GM18868 (cell line): ENCODE measurements around the gene PCNX1.
A peak's percentile ranks its signal among the peaks of the same experiment; 100 is the strongest.
"Not testable (repeated sequence)": the region's sequence is repeated elsewhere in the genome, so short reads cannot be mapped to it uniquely, and the experiment has no call there.

Experiments
- ATAC-seq: cut with Tn5 transposase; IDR thresholded peaks from one replicate; pipeline ENCODE4 v1.9.1; 2021; ENCODE audit warnings: mild to moderate bottlenecking, moderate library complexity; ENCODE audit not compliant: unreplicated experiment

The PCNX1 gene

GRCh38 chr14:70915415-70915814 lies 8.2 kb downstream of the PCNX1 start:
- no peak for ATAC-seq

- no peak for ATAC-seq
Measured at GRCh38 chr14:70916300-70916699, 9.0 kb downstream of the PCNX1 start.

GRCh38 chr14:70916799-70917198 lies 9.5 kb downstream of the PCNX1 start:
- ATAC-seq, result no peak

- no peak for ATAC-seq
Measured at GRCh38 chr14:70917633-70918032, 10.4 kb downstream of the PCNX1 start.

GRCh38 chr14:70919774-70920173 lies 12.5 kb downstream of the PCNX1 start:
- no peak for ATAC-seq

GRCh38 chr14:70920608-70921007 lies 13.3 kb downstream of the PCNX1 start:
- ATAC-seq, result no peak

GRCh38 chr14:70921669-70922068 lies 14.4 kb downstream of the PCNX1 start:
- no peak for ATAC-seq

GRCh38 chr14:70924521-70924920 lies 17.3 kb downstream of the PCNX1 start:
- ATAC-seq, result no peak

GRCh38 chr14:70926235-70926830 lies 19.1 kb downstream of the PCNX1 start:
- ATAC-seq, result no peak

GRCh38 chr14:70931008-70931407 lies 23.7 kb downstream of the PCNX1 start:
- no peak for ATAC-seq

- no peak for ATAC-seq
Measured at GRCh38 chr14:70934084-70934483, 26.8 kb downstream of the PCNX1 start.

GRCh38 chr14:70934502-70935134 lies 27.4 kb downstream of the PCNX1 start:
- peak; percentile 57 for ATAC-seq

GRCh38 chr14:70935135-70935534 lies 27.9 kb downstream of the PCNX1 start:
- no peak for ATAC-seq

- not testable (repeated sequence) for ATAC-seq
Measured at GRCh38 chr14:70939693-70940092, 32.4 kb downstream of the PCNX1 start.

- ATAC-seq, result not testable (repeated sequence)
Measured at GRCh38 chr14:70941637-70942341, 34.5 kb downstream of the PCNX1 start.

- no peak for ATAC-seq
Measured at GRCh38 chr14:70942342-70942706, 35.1 kb downstream of the PCNX1 start.

- ATAC-seq, result not testable (repeated sequence)
Measured at GRCh38 chr14:70942721-70943120, 35.5 kb downstream of the PCNX1 start.

GRCh38 chr14:70943838-70944237 lies 36.6 kb downstream of the PCNX1 start:
- ATAC-seq, result no peak

- ATAC-seq, result no peak
Measured at GRCh38 chr14:70947739-70948138, 40.5 kb downstream of the PCNX1 start.

GRCh38 chr14:70952485-70952884 lies 45.2 kb downstream of the PCNX1 start:
- no peak for ATAC-seq

GRCh38 chr14:70954068-70954467 lies 46.8 kb downstream of the PCNX1 start:
- no peak for ATAC-seq
